GM10266 (cell line): ENCODE results near the gene FCHO2.
"Not testable (repeated sequence)": the region's sequence is repeated elsewhere in the genome, so short reads cannot be mapped to it uniquely, and the experiment has no call there.

Experiments used
- DNase-seq: peaks from one replicate; pipeline ENCODE4 v3.0.0; 2012; ENCODE audit errors: extremely low spot score
- CTCF ChIP-seq: IDR thresholded peaks from 2 replicates; pipeline ENCODE4 v1.5.1; 2012; ENCODE audit warnings: mild to moderate bottlenecking, low read depth; ENCODE audit not compliant: control insufficient read depth, insufficient read depth; ENCODE audit errors: missing control alignments

FCHO2 gene

GRCh38 chr5:72994578-72994977, 38.7 kb downstream of the FCHO2 start:
- DNase-seq = no peak
- TF ChIP-seq CTCF = no peak

GRCh38 chr5:72996632-72997031, 40.8 kb downstream of the FCHO2 start:
- DNase-seq = no peak
- TF ChIP-seq CTCF = no peak

- DNase-seq = no peak
- no peak for TF ChIP-seq CTCF
Observed at GRCh38 chr5:72999916-73000315, 44.1 kb downstream of the FCHO2 start.

- no peak for TF ChIP-seq CTCF
- no peak for DNase-seq
Observed at GRCh38 chr5:73005886-73006285, 50.0 kb downstream of the FCHO2 start.

GRCh38 chr5:73007051-73007450, 51.2 kb downstream of the FCHO2 start:
- DNase-seq = no peak
- no peak for TF ChIP-seq CTCF

- TF ChIP-seq CTCF = no peak
- no peak for DNase-seq
Observed at GRCh38 chr5:73008831-73009230, 53.0 kb downstream of the FCHO2 start.

- not testable (repeated sequence) for DNase-seq
Observed at GRCh38 chr5:73011612-73012011, 55.8 kb downstream of the FCHO2 start.

GRCh38 chr5:73018892-73019291, 63.1 kb downstream of the FCHO2 start:
- DNase-seq = no peak
- no peak for TF ChIP-seq CTCF
